GM12878 (cell line): ENCODE results near the gene CDK5R1. TPM values are rescaled to one million over a fixed set of nuclear protein-coding genes. Genes with fewer than 3 reads are reported as not detected.

Experiments used
- ASH2L ChIP-seq: fragments of 300-600, 200-600 bp; sonication (generic); IDR thresholded peaks from 2 replicates; pipeline ENCODE4 v1.6.1; 2017; ENCODE audit warnings: low read depth, mild to moderate bottlenecking, borderline replicate concordance
- BACH1 ChIP-seq: fragments of 450-650 bp; IDR thresholded peaks from 2 replicates; pipeline ENCODE4 v1.6.1; 2017; ENCODE audit warnings: mild to moderate bottlenecking, borderline replicate concordance
- BCLAF1 ChIP-seq: fragments of 450-650 bp; IDR thresholded peaks from 2 replicates; pipeline ENCODE4 v1.6.1; 2017; ENCODE audit warnings: antibody characterized with exemption, mild to moderate bottlenecking, moderate library complexity
- BMI1 ChIP-seq: fragments of 450-650 bp; IDR thresholded peaks from 2 replicates; pipeline ENCODE4 v1.6.1; 2016; ENCODE audit warnings: mild to moderate bottlenecking, moderate library complexity, borderline replicate concordance
- BRCA1 ChIP-seq: IDR thresholded peaks from 2 replicates; pipeline ENCODE4 v1.6.1; 2011; ENCODE audit warnings: low read depth, low read length, improper control_type of control experiment
- FOXK2 ChIP-seq: fragments of 450-650 bp; IDR thresholded peaks from 2 replicates; pipeline ENCODE4 v1.6.1; 2017; ENCODE audit warnings: mild to moderate bottlenecking, moderate library complexity
- FOXM1 ChIP-seq: IDR thresholded peaks from 2 replicates; pipeline ENCODE4 v1.6.1; 2012; ENCODE audit warnings: low read depth, mild to moderate bottlenecking, inconsistent platforms, low read length, moderate library complexity
- KDM1A ChIP-seq: fragments of 200-600 bp; sonication (generic); IDR thresholded peaks from 2 replicates; pipeline ENCODE4 v1.6.1; 2016; ENCODE audit warnings: borderline replicate concordance
- MYB ChIP-seq: fragments of 150-350 bp; IDR thresholded peaks from 2 replicates; pipeline ENCODE4 v1.6.1; 2014; ENCODE audit warnings: mild to moderate bottlenecking, low read depth, low read length, borderline replicate concordance
- MYC ChIP-seq: IDR thresholded peaks from 2 replicates; pipeline ENCODE4 v1.6.1; 2011; ENCODE audit warnings: mild to moderate bottlenecking, low read length, moderate library complexity, inconsistent platforms; ENCODE audit not compliant: insufficient read depth, insufficient replicate concordance, insufficient read length, severe bottlenecking
- NR2C2 ChIP-seq: IDR thresholded peaks from 2 replicates; pipeline ENCODE4 v1.6.1; 2011; ENCODE audit warnings: borderline replicate concordance, low read depth; ENCODE audit not compliant: control insufficient read depth, insufficient read length
- RB1 ChIP-seq: fragments of 450-650 bp; formaldehyde crosslinking; IDR thresholded peaks from 2 replicates; pipeline ENCODE4 v1.6.1; 2017; ENCODE audit warnings: mild to moderate bottlenecking, borderline replicate concordance
- SIX5 ChIP-seq: IDR thresholded peaks from 2 replicates; pipeline ENCODE4 v1.6.1; 2011; ENCODE audit warnings: mild to moderate bottlenecking, low read depth, low read length, moderate library complexity; ENCODE audit not compliant: severe bottlenecking
- SMAD1 ChIP-seq: fragments of 450-650 bp; IDR thresholded peaks from 2 replicates; pipeline ENCODE4 v1.6.1; 2018; ENCODE audit warnings: mild to moderate bottlenecking, low read depth; ENCODE audit not compliant: partially characterized antibody
- STAT3 ChIP-seq: IDR thresholded peaks from 2 replicates; pipeline ENCODE4 v1.6.1; 2011; ENCODE audit warnings: low read depth, low read length, improper control_type of control experiment
- SUZ12 ChIP-seq: fragments of 200-600 bp; sonication (generic); IDR thresholded peaks from one replicate; pipeline ENCODE4 v1.6.1; 2018; ENCODE audit warnings: antibody characterized with exemption, mild to moderate bottlenecking; ENCODE audit not compliant: unreplicated experiment
- TCF12 ChIP-seq: IDR thresholded peaks from 2 replicates; pipeline ENCODE4 v1.6.1; 2011; ENCODE audit warnings: low read depth, mild to moderate bottlenecking, low read length
- WRNIP1 ChIP-seq: IDR thresholded peaks from 2 replicates; pipeline ENCODE4 v1.6.1; 2011; ENCODE audit warnings: low read depth, low read length, improper control_type of control experiment, borderline replicate concordance
- ZBTB4 ChIP-seq: fragments of 450-650 bp; formaldehyde crosslinking; IDR thresholded peaks from 2 replicates; pipeline ENCODE4 v1.4.0; 2022; ENCODE audit warnings: mild to moderate bottlenecking, moderate library complexity
- ZNF274 ChIP-seq: IDR thresholded peaks from one replicate; pipeline ENCODE4 v1.8.0; 2011; ENCODE audit not compliant: insufficient read length, insufficient read depth
- polyA plus RNA-seq, 11 experiments: library from polyadenylated mRNA; depleted of rRNA in 4 of 11; unstranded in 6 of 11; stranded (reverse) in 5 of 11; fragments of >200 nt; fragmentation: Nextera tagmentation in 4 of 11; fragmentation: Illumina TruSeq in 1 of 11; extraction: Ambion mirVana in 4 of 11; extraction: Trizol in 1 of 11; gene quantifications; 1 replicate in 1 of 11; 2 replicates in 10 of 11; pipeline versions ENCODE4 v1.2.1 to v1.2.3, GENCODE V29; 2011 to 2016; ENCODE audit warnings: inconsistent platforms in 2 of 11, missing spikeins in 2 of 11, low read depth in 1 of 11
- total RNA-seq, 4 experiments: library from RNA; depleted of rRNA in 3 of 4; stranded (reverse); fragments of >200 nt in 3 of 4; fragmentation: Illumina TruSeq in 1 of 4; extraction: Trizol in 1 of 4; gene quantifications; 2 replicates each; pipeline versions ENCODE4 v1.2.1 to v1.2.3, GENCODE V29; 2013 to 2021
- TF ChIP-seq, protein P1 (sequence below): fragments of 450-650 bp; IDR thresholded peaks from 2 replicates; pipeline ENCODE4 v1.6.1; 2016; ENCODE audit warnings: mild to moderate bottlenecking
- TF ChIP-seq, protein P2 (sequence below): fragments of 450-650 bp; IDR thresholded peaks from 2 replicates; pipeline ENCODE4 v1.6.1; 2016; ENCODE audit warnings: mild to moderate bottlenecking

CDK5R1 gene
- total and polyA plus RNA-seq, 10 of the 15 experiments (the other 5 are each of a cell fraction or from before 2014, with no cell fraction given) = 1.1 to 28.3 (median 12.2) TPM

- TF ChIP-seq BCLAF1 = no peak
- TF ChIP-seq, protein P1, sequence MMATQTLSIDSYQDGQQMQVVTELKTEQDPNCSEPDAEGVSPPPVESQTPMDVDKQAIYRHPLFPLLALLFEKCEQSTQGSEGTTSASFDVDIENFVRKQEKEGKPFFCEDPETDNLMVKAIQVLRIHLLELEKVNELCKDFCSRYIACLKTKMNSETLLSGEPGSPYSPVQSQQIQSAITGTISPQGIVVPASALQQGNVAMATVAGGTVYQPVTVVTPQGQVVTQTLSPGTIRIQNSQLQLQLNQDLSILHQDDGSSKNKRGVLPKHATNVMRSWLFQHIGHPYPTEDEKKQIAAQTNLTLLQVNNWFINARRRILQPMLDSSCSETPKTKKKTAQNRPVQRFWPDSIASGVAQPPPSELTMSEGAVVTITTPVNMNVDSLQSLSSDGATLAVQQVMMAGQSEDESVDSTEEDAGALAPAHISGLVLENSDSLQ = peak; percentile 43; the same call in 1 of the 2 replicates
- TF ChIP-seq TCF12 = peak; percentile 95
- TF ChIP-seq SMAD1 = peak; percentile 99
- TF ChIP-seq BACH1 = peak; percentile 97
- no peak for TF ChIP-seq SIX5
- peak; percentile 99 for TF ChIP-seq FOXM1
- TF ChIP-seq MYB = peak; percentile 86
- peak; percentile 88 for TF ChIP-seq BMI1
- no peak for TF ChIP-seq NR2C2
- TF ChIP-seq WRNIP1 = 0 out of 2 replicates have a peak, but pooled peaks have one; percentile 71
- TF ChIP-seq, protein P2, sequence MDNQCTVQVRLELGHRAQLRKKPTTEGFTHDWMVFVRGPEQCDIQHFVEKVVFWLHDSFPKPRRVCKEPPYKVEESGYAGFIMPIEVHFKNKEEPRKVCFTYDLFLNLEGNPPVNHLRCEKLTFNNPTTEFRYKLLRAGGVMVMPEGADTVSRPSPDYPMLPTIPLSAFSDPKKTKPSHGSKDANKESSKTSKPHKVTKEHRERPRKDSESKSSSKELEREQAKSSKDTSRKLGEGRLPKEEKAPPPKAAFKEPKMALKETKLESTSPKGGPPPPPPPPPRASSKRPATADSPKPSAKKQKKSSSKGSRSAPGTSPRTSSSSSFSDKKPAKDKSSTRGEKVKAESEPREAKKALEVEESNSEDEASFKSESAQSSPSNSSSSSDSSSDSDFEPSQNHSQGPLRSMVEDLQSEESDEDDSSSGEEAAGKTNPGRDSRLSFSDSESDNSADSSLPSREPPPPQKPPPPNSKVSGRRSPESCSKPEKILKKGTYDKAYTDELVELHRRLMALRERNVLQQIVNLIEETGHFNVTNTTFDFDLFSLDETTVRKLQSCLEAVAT = peak; percentile 84; the same call in 1 of the 2 replicates
- TF ChIP-seq STAT3 = peak; percentile 99
- no peak for TF ChIP-seq BRCA1
- TF ChIP-seq KDM1A = no peak
- TF ChIP-seq ZBTB4 (CRISPR knock-in tag) = no peak
- TF ChIP-seq FOXK2 = no peak
- no peak; the same call in 1 of the 2 replicates for TF ChIP-seq RB1
- no peak for TF ChIP-seq ASH2L
- no peak for TF ChIP-seq ZNF274
- TF ChIP-seq MYC = no peak
- TF ChIP-seq SUZ12 = no peak
These were observed 36.4 kb downstream of the CDK5R1 start (continued) for GRCh38 chr17:32523017-32523680.
